Measurements from ENCODE around the gene GPANK1. TPM values are rescaled to one million over a fixed set of nuclear protein-coding genes. Genes with fewer than 3 reads are reported as not detected.

GPANK1 gene
- total and polyA plus RNA-seq, 9 of the 15 experiments (the other 6 are each of a cell fraction or from before 2014, with no cell fraction given): 32.2 to 111 (median 46.3) TPM

DNA sequence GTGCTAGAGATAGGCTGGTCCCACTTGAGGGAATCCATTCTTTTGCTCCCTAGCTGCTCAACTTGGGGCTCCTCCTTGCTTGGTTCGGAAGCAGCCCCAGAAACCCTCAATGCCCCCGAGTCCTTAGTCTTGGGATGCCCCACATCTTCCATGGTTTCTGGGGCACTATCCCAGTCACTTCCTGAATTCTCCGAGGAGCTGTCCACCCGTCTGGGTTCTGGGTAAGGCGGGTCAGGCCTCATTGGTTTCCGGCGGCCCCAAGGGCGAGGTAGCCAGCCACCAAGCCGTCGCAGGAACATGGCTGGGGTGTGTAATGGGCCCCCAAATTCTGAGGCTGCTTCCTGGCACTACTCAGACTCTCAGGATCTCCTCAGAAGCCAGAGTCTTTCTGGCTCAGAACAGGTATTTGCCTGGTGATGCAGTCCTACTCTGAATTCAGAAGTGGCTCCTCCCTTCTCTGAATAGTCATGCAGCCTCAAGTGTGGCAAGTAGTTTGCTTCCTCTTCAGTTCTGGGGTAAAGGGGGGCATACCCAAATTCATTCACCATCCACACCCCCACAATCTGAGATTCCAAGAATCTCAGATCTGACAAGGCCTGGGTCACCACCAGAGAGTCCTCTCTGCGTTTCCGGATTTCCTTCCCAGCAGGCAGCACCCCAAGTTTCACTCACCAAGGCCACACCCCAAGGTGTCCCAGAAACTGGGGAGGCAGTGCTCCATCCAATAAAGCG lies 5.0 kb downstream of the GPANK1 start (continued):
- TF ChIP-seq TFAM (CRISPR knock-in tag; conservative IDR thresholded peaks at IDR 0.05) (no peak), CHCHD3 (CRISPR knock-in tag; IDR thresholded peaks at IDR 0.05) (no peak), ZNF766 (CRISPR knock-in tag; conservative IDR thresholded peaks at IDR 0.05) (no peak), PCBP1 (IDR thresholded peaks at IDR 0.05; ENCODE audit: low read depth, low read length, poor library complexity, severe bottlenecking) (no peak), THRAP3 (IDR thresholded peaks at IDR 0.05; ENCODE audit: borderline replicate concordance) (no peak), ZNF444 (CRISPR knock-in tag; IDR thresholded peaks at IDR 0.05) (no peak), ZBTB2 (IDR thresholded peaks at IDR 0.05) (peak; percentile 55), PTTG1 (tag; IDR thresholded peaks at IDR 0.05; ENCODE audit: low read depth) (no peak), MTA2 (IDR thresholded peaks at IDR 0.05; ENCODE audit: low read depth) (no peak), RBBP5 (IDR thresholded peaks at IDR 0.05; ENCODE audit: borderline replicate concordance, insufficient read depth, low read length, poor library complexity, severe bottlenecking) (no peak), ZFP1 (CRISPR knock-in tag; IDR thresholded peaks at IDR 0.05) (no peak), HBP1 (CRISPR knock-in tag; IDR thresholded peaks at IDR 0.05) (no peak), ZC3H4 (CRISPR knock-in tag; IDR thresholded peaks at IDR 0.05; ENCODE audit: borderline replicate concordance) (no peak)
- TF ChIP-seq, protein P1, sequence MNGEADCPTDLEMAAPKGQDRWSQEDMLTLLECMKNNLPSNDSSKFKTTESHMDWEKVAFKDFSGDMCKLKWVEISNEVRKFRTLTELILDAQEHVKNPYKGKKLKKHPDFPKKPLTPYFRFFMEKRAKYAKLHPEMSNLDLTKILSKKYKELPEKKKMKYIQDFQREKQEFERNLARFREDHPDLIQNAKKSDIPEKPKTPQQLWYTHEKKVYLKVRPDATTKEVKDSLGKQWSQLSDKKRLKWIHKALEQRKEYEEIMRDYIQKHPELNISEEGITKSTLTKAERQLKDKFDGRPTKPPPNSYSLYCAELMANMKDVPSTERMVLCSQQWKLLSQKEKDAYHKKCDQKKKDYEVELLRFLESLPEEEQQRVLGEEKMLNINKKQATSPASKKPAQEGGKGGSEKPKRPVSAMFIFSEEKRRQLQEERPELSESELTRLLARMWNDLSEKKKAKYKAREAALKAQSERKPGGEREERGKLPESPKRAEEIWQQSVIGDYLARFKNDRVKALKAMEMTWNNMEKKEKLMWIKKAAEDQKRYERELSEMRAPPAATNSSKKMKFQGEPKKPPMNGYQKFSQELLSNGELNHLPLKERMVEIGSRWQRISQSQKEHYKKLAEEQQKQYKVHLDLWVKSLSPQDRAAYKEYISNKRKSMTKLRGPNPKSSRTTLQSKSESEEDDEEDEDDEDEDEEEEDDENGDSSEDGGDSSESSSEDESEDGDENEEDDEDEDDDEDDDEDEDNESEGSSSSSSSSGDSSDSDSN (IDR thresholded peaks at IDR 0.05; ENCODE audit: borderline replicate concordance in 1 of 2, low read depth in 2 of 2, low read length in 2 of 2): peak; percentile 33 to 72; a peak in 1 of 4 replicates
- TF ChIP-seq, protein P2, sequence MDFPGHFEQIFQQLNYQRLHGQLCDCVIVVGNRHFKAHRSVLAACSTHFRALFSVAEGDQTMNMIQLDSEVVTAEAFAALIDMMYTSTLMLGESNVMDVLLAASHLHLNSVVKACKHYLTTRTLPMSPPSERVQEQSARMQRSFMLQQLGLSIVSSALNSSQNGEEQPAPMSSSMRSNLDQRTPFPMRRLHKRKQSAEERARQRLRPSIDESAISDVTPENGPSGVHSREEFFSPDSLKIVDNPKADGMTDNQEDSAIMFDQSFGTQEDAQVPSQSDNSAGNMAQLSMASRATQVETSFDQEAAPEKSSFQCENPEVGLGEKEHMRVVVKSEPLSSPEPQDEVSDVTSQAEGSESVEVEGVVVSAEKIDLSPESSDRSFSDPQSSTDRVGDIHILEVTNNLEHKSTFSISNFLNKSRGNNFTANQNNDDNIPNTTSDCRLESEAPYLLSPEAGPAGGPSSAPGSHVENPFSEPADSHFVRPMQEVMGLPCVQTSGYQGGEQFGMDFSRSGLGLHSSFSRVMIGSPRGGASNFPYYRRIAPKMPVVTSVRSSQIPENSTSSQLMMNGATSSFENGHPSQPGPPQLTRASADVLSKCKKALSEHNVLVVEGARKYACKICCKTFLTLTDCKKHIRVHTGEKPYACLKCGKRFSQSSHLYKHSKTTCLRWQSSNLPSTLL (IDR thresholded peaks at IDR 0.05): no peak
- TF ChIP-seq, protein P3, sequence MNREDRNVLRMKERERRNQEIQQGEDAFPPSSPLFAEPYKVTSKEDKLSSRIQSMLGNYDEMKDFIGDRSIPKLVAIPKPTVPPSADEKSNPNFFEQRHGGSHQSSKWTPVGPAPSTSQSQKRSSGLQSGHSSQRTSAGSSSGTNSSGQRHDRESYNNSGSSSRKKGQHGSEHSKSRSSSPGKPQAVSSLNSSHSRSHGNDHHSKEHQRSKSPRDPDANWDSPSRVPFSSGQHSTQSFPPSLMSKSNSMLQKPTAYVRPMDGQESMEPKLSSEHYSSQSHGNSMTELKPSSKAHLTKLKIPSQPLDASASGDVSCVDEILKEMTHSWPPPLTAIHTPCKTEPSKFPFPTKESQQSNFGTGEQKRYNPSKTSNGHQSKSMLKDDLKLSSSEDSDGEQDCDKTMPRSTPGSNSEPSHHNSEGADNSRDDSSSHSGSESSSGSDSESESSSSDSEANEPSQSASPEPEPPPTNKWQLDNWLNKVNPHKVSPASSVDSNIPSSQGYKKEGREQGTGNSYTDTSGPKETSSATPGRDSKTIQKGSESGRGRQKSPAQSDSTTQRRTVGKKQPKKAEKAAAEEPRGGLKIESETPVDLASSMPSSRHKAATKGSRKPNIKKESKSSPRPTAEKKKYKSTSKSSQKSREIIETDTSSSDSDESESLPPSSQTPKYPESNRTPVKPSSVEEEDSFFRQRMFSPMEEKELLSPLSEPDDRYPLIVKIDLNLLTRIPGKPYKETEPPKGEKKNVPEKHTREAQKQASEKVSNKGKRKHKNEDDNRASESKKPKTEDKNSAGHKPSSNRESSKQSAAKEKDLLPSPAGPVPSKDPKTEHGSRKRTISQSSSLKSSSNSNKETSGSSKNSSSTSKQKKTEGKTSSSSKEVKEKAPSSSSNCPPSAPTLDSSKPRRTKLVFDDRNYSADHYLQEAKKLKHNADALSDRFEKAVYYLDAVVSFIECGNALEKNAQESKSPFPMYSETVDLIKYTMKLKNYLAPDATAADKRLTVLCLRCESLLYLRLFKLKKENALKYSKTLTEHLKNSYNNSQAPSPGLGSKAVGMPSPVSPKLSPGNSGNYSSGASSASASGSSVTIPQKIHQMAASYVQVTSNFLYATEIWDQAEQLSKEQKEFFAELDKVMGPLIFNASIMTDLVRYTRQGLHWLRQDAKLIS (CRISPR knock-in tag; IDR thresholded peaks at IDR 0.05): 0 out of 2 replicates have a peak, but pooled peaks have one; percentile 4
